GM19238 (cell line): Measurements from ENCODE around the gene PSMD3.

Experiments used
- DNase-seq: peaks from one replicate; pipeline ENCODE4 v3.0.0; 2011; ENCODE audit warnings: low spot score; ENCODE audit not compliant: insufficient read length

Gene PSMD3

DNA sequence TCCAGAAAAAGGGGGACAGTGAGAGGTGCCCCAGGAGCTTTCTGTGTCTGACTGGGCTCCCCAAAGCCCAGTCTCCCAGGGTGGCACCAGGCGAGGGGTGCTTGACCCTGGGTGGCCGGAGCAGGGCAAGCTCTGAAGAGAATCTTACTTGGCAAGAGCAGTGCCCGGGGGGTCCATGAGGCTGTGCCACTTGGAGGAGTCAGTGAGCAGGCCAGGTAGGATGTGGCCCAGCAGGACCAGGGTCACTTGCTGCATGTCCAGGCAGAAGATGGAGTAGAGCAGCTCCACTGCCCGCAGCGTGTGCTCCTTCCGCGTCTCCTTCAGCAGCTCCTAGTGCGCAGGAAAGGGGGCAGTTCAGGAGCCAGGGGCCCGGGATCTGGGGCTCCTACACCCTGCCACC lies 41.9 kb downstream of the PSMD3 start:
- no peak for DNase-seq

- no peak for DNase-seq
Observed at GRCh38 chr17:40022961-40023541, 42.4 kb downstream of the PSMD3 start.

- DNase-seq = no peak
Observed at GRCh38 chr17:40023590-40024292, 43.1 kb downstream of the PSMD3 start.

DNA sequence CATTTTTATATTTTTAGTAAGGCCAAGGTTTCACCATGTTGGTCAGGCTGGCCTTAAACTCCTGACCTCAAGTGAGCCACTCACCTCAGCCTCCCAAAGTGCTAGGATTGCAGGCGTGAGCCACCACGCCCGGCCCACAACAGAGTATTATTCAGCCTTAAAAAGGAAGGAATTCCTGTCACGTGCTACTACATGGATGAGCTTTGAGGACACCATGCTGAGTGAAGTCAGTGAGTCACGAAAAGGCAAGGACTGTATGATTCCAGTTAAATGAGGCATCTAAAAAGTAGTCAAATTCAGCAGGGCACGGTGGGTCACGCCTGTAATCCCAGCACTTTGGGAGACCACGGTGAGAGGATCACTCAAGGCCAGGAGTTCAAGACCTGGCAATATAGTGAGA lies 44.3 kb downstream of the PSMD3 start:
- DNase-seq = no peak

GRCh38 chr17:40025559-40025958 lies 45.0 kb downstream of the PSMD3 start:
- DNase-seq = no peak

DNA sequence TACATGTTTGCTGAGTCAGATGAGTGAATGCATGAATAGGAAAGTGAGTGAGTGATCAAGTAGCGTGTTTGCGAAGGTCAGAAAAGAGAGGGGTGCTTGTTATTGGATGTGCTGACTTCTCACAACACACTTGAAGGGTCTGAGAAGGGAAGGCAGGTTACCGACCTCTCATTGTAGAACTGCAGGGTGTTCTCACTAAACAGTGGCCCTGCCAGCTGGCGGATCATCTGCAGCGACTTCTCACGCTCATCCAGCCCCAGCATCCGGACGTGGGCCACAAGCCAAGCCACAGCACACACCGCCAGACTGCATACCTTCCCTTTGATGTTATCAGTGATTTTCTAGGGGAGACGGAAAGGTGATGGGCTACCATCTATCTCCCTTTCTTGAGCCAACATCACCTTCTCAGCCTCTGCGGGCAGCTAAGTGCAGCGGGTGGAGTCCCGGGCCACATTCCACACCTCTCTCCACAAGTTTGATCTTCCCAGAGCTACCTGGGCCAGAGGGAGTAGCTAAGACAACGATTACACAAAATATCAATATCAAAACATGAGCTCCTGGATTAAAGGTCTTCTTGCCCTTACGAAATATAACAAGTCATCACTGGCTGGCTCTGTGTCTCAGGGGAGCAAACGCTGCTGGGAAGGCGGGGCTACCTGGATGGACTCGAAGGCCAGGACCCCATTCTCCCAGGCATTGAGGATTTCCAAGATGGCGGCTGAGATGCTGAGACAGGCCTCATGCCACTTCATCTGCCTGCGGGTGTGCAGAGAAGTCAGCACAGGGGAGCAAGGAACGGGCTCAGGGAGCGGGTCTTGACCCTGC lies 45.6 kb downstream of the PSMD3 start:
- DNase-seq = no peak

GRCh38 chr17:40026816-40027613 lies 46.4 kb downstream of the PSMD3 start:
- DNase-seq = peak; percentile 87

DNA sequence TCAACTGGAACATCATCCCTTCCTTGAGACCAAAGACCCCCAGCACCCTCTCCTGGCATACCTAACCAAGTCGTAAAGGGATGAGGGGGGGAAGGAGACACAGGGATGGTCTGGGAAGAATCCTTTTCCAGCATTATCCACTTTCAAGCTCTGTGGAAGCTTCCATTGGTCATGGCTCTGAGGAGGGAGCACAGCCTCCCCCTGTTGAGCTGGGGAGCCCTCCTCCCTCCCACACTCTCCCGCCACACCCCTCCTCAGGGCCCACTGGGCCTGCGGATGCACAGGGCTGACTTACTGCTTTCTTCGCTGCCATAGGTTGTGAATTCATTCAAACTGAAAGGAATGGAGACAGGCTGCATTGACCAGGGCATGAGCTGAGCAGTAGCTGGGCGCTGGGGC lies 47.0 kb downstream of the PSMD3 start:
- no peak for DNase-seq

DNA sequence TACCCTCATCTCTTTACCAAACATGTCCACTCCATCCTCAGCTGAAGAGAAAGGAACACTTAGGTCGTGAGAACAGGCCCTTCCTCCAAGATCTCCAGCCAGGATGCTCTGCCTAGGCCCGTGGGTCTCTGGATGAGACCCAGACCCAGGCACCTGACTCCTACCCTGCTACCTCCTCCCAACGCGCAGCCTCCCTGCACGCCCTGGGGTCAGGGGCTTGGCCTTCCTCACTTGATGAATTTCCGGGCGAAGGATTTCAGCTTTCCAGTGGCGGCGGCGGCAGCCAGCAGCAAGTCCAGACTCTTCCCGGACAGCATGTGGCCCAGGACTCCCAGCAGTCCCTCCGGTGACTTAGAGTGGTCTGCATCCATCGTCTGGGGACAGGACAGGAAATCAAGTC lies 48.0 kb downstream of the PSMD3 start:
- DNase-seq = no peak

DNA sequence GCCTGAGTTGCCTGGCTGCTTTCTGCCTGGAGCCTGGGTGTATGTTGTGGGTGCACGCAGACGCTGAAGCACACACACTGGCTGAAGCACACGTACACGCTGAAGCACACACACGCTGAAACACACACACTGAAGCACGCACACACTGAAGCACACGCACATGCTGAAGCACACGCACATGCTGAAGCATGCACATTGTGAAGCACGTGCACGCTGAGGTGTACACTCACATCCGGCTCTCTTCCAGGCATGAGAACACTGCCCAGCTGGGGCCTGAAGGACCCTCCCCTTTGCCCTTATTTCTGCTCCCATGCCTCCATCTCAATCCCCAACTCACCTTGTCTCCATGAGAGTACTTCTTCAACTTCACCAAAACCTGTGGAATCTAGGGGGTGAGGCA lies 51.1 kb downstream of the PSMD3 start:
- no peak for DNase-seq

GRCh38 chr17:40032322-40033320 lies 52.0 kb downstream of the PSMD3 start:
- no peak for DNase-seq

DNA sequence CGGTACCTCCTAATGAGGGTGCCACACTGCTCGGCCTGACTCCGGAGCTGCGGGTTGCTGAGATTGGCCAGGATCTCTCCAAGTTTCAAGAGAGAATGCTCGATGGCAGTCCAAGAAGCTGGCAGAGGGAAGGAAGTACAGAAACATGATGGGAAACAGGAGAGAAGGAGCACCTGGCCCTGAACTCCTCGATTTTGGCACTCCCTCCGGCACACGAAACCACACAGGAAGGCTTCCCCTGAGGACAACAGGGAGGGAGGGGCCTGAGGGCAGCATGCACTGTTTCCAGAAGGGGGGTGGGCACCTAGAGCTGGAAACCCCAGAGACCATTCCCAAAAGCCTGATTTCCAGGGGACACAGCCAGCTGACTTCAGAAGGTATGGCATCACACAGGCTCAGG lies 52.7 kb downstream of the PSMD3 start:
- DNase-seq = no peak

- DNase-seq = no peak
Observed at GRCh38 chr17:40034426-40035161, 54.0 kb downstream of the PSMD3 start.

DNA sequence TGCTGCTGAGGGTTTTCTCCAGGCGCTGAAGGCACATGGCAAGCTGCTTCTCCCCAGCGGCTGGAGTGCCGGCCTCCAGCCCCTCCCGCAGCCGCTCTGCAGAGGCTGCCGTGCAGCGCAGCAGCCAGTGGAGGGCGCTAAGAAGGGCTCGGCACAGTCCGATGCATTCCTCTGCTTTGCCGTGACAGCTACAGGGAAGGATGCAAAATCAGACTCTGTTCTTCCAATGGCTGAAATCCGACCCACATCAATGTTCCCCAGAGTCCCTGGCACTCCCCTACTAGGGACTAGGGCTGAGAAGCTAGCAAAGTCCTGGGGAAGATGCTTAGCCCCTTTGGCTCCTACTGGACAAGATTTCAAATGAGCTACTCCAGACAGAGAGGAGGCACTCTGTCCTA lies 54.6 kb downstream of the PSMD3 start:
- DNase-seq = no peak

- no peak for DNase-seq
Observed at GRCh38 chr17:40038882-40039513, 58.4 kb downstream of the PSMD3 start.

DNA sequence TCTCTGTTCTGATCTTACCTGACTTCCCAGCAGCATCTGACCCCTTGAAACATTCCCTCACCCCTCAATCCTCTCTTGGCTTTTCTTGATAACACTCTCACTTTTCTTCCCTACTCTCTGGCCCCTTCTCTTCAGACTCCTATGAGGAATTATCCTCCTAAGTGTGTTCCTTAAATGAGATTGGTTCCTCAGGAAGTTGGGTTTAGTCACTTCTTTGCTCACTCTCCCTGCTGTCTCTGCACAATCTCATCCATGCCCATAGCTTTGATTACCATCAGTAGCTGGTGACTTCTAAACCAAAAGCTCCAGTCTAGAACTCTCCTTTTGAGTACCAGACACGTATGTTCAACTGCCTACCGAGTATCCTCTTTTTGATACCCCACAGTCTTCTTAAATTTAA lies 60.6 kb downstream of the PSMD3 start:
- DNase-seq = no peak
